Pancreas (tissue), 10 donors: ENCODE measurements around the gene TBC1D2. TPM values are rescaled to one million over a fixed set of nuclear protein-coding genes. Genes with fewer than 3 reads are reported as not detected.
A peak's percentile ranks its signal among the peaks of the same experiment; 100 is the strongest.

Experiments
- ATAC-seq, 4 donors: fragments of 200-7000 bp; cut with Tn5 transposase; one replicate each; pipeline versions ENCODE4 v1.8.0 to v1.9.1; 2020; ENCODE audit warnings: mild to moderate bottlenecking in 4 of 4, moderate library complexity in 4 of 4
- DNase-seq, 6 donors: peaks; one replicate each; pipeline ENCODE4 v3.0.0-alpha.2; 2020
- FAIRE-seq: peaks from 2 replicates; lab custom pipeline; 2012; peaks lifted over from hg19 to GRCh38; lab: Jason Lieb, UNC
- H3K27ac ChIP-seq, 4 donors: fragments of 200-600 bp; sonication (generic); 1 replicate in 3 of 4; 2 replicates in 1 of 4; pipeline versions ENCODE4 v1.5.0 to v1.8.0; 2020
- H3K27me3 ChIP-seq, 4 donors: fragments of 200-600 bp; one replicate each; pipeline ENCODE4 v1.8.0; 2021
- H3K36me3 ChIP-seq, 3 donors: fragments of 200-600 bp; sonication (generic) in 1 of 3; one replicate each; pipeline versions ENCODE4 v1.5.0 to v1.8.0; 2020 to 2021
- H3K4me1 ChIP-seq, 3 donors: fragments of 200-600 bp; one replicate each; pipeline ENCODE4 v1.8.0; 2021
- H3K4me3 ChIP-seq, 4 donors: fragments of 200-600 bp; sonication (generic) in 2 of 4; one replicate each; pipeline versions ENCODE4 v1.5.0 to v1.8.0; 2020 to 2021
- H3K9me3 ChIP-seq, 4 donors: fragments of 200-600 bp; one replicate each; pipeline ENCODE4 v1.8.0; 2021
- WGBS, 2 donors: extraction: QIAGEN DNeasy Blood & Tissue Kit; methylation state at CpG; one replicate each; pipeline ENCODE4 v1.1.7; 2013; 5-methylcytosine and 5-hydroxymethylcytosine counted together
- intact Hi-C, 3 donors: fragments of 100-400 bp; cut with DNase I; formaldehyde crosslinking; loops; one replicate each; pipeline versions ENCODE4 v1.11.1 to v1.14.2; 2022
- polyA plus RNA-seq, 2 donors: library from polyadenylated mRNA; stranded (reverse); fragments of 200-250 nt; gene quantifications; one replicate each; pipeline ENCODE4 v1.2.3, GENCODE V29; 2013
- total RNA-seq, 6 donors: library from RNA; stranded (reverse); fragmentation: NEBNext Ultra II Directional in 4 of 6; extraction: Animal tissue kit (Norgen Biotek cat#: 25700) in 4 of 6; gene quantifications; one replicate each; pipeline versions ENCODE4 v1.2.1 to v1.2.4, GENCODE V29; 2021 to 2023
- TF ChIP-seq, protein P1 (sequence below), 4 donors: fragments of 200-600 bp; sonication (generic) in 3 of 4; IDR thresholded peaks; one replicate each; pipeline versions ENCODE4 v1.5.0 to v1.8.0; 2021; ENCODE audit warnings: antibody characterized with exemption in 4 of 4
- donor health status: healthy with polysubstance abuse.
- donor health status: DM: no; HTN: no; CAD: no; lungs with moderate emphysema.
- donor health status: DM: no; HTN: no; CAD: no.
- donor health status: control.
- donor health status: control.
- donor health status: Bipolar disorder and iron deficiency.
- donor health status: DM: yes; HTN: yes; CAD: no.
- donor health status: DM: no; HTN: no; CAD: no.
- donor health status: DM: no; HTN: no; CAD: no.
- donor health status: DM: yes; HTN: yes; CAD: no.

TBC1D2 gene
- total and polyA plus RNA-seq, 8 donors: 1.9 to 5.2 (median 2.4) TPM

DNA sequence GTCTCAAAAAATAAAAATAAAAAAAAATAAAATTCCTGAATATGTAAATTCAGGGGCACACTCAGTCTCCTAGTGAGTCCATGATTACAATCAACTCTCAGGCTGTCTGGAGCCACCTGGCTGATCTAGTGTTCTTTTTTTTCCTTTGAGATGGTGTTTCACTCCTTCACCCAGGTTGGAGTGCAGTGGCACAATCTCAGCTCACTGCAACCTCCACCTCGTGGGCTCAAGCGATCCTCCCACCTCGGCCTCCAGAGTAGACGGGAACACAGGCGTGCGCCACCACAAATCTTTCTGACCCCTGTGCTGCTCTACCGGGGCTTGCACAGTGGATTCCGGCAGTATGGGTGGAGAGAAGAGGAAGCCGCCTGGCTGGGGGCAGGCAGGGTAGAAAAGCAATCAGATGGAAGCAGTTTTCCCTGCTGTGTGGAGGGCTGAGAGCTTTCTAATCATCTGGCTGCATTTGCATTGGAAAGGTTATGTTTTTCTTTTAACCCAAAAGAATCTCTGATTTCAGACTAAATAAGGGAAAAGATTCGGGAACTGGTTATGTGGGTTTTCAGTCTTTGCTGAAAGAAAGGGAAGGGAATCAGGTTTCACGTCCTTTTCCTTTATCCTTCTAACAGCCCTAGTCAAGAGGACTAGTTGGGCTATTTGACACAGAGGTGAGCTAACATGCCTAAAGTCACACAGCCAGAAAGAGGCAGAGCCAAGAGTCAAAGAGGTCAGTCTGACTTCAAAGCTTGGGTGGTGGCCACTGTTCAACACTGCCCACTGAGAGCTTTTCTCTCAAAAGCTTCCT is 36.7 kb downstream of the TBC1D2 start:
- ATAC-seq (no peak), DNase-seq (no peak)
- H3K27ac ChIP-seq: no peak overlapping the region

DNA sequence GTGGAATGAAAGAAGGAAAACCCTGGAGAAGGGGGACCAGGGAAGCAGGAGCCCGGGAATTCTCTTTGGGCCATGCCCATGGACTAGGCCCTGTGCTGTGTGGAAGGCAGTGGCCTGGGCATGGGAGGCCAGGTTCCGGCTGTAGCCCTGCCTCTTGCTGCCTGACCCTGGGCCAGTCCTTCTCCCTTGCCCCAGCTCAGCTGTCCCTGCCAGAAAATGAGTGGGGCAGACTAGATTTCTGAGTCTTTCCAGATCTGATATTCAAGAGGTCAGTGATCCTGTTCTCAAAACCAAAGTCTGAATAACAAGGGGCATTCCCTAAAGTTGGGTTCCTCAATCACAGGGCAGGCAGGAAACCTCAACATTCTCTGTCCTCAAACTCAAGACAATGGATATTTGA is 38.2 kb downstream of the TBC1D2 start:
- no peaks in the 10 kb centered on the region for H3K4me1 ChIP-seq
- TF ChIP-seq, protein P1, sequence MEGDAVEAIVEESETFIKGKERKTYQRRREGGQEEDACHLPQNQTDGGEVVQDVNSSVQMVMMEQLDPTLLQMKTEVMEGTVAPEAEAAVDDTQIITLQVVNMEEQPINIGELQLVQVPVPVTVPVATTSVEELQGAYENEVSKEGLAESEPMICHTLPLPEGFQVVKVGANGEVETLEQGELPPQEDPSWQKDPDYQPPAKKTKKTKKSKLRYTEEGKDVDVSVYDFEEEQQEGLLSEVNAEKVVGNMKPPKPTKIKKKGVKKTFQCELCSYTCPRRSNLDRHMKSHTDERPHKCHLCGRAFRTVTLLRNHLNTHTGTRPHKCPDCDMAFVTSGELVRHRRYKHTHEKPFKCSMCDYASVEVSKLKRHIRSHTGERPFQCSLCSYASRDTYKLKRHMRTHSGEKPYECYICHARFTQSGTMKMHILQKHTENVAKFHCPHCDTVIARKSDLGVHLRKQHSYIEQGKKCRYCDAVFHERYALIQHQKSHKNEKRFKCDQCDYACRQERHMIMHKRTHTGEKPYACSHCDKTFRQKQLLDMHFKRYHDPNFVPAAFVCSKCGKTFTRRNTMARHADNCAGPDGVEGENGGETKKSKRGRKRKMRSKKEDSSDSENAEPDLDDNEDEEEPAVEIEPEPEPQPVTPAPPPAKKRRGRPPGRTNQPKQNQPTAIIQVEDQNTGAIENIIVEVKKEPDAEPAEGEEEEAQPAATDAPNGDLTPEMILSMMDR (IDR thresholded peaks at IDR 0.05): no peak
- intact Hi-C loops: no loop called here
- no peaks in the 10 kb centered on the region for H3K9me3 ChIP-seq
- H3K4me3 ChIP-seq: no peak overlapping the region
- no peak for FAIRE-seq
- 92 to 100% methylated on average over 2 of the region's 2 CpGs for WGBS, 2 donors
- no peak for DNase-seq
- H3K36me3 ChIP-seq: no peaks in the 10 kb centered on the region
- H3K27me3 ChIP-seq: no peaks in the 10 kb centered on the region
- no peak overlapping the region for H3K27ac ChIP-seq
- no peak for ATAC-seq

More for the DNA sequence above, 36.7 kb downstream of the TBC1D2 start:
- no peaks in the 10 kb centered on the region for H3K4me1 ChIP-seq
- no peak overlapping the region for H3K4me3 ChIP-seq
- TF ChIP-seq, protein P1 (IDR thresholded peaks at IDR 0.05): no peak
- WGBS, 2 donors: 90 to 91% methylated on average over 11 of the region's 11 CpGs
- no peak for FAIRE-seq
- intact Hi-C loops: no loop called here
- no peaks in the 10 kb centered on the region for H3K36me3 ChIP-seq
- no peaks in the 10 kb centered on the region for H3K9me3 ChIP-seq
- no peaks in the 10 kb centered on the region for H3K27me3 ChIP-seq

DNA sequence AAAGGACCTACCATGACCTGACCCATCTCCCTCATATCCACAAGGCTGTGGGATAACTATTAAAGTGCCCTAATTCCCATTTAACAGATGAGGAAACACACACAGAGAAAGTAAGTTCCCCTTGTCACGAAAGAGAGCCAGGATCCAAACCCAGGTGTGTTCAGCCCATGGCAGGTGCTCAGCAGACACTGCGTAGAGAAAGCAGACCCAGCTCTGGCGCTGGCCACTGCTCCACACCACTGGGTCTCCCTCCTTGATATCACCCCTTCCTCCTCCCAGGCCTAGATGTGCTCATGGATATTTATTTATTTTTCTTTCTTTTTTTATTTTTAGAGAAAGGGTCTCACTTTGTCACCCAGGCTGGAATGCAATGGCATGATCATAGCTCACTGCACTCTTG is 39.1 kb downstream of the TBC1D2 start:
- Histone ChIP-seq H3K27ac (no peak overlapping the region), H3K4me1 (no peaks in the 10 kb centered on the region)
- no peak for FAIRE-seq

DNA sequence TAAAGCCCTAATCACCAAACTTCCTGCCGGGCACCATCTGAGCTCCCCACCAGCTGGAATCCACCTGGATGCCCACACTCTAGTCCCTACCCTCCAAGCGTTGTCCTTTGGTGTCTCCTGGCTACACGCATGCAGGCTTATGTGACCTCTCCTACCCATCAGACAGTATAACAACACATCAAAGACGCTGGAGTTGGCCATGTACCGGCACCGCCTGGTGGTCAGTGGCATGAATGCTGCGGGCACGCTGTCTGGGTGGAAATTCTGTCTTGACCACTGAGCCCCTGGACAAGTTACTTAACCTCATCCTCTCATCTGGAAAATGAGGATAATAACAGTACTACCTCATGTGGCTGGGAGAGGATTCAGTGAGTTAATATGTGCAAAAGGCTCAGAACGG is 39.6 kb downstream of the TBC1D2 start:
- WGBS, 2 donors: 78 to 84% methylated on average over 9 of the region's 9 CpGs
- Histone ChIP-seq H3K36me3 (no peaks in the 10 kb centered on the region), H3K27me3 (no peaks in the 10 kb centered on the region), H3K27ac (no peak overlapping the region), H3K4me1 (no peaks in the 10 kb centered on the region), H3K4me3 (no peak overlapping the region), H3K9me3 (no peaks in the 10 kb centered on the region)
- intact Hi-C loops: no loop called here
- TF ChIP-seq, protein P1 (IDR thresholded peaks at IDR 0.05): no peak
- DNase-seq: no peak
- FAIRE-seq: no peak
- ATAC-seq: peak in 2 of 4 donors; percentile 51 to 64

More for the DNA sequence above, 39.1 kb downstream of the TBC1D2 start:
- no peaks in the 10 kb centered on the region for H3K9me3 ChIP-seq
- H3K4me3 ChIP-seq: no peak overlapping the region
- no peaks in the 10 kb centered on the region for H3K27me3 ChIP-seq
- WGBS, 2 donors: 88 to 98% methylated on average over 3 of the region's 3 CpGs
- no peak for ATAC-seq
- no peaks in the 10 kb centered on the region for H3K36me3 ChIP-seq
- no peak for DNase-seq
- TF ChIP-seq, protein P1 (IDR thresholded peaks at IDR 0.05): no peak
- intact Hi-C loops: no loop called here

DNA sequence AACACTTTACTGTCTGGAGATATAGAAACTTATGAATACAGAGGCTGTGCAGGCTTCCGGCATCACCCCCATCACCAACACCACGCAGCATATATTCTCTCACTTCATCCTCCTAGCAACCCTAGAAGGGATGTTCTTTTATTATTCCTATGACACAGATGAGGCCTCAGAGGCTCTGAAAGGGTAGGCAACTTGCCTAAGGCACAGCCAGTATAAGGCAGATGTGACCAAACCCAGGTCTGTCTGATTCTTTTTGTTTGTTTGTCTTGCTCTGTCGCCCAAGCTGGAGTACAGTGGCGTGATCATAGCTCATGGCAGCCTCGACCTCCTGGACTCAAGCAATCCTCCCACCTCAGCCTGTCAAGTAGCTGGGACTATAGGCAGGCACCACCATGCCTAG is 40.2 kb downstream of the TBC1D2 start:
- H3K4me1 ChIP-seq: no peaks in the 10 kb centered on the region
- intact Hi-C loops: no loop called here
- TF ChIP-seq, protein P1 (IDR thresholded peaks at IDR 0.05): no peak
- FAIRE-seq: no peak
- DNase-seq: no peak
- no peaks in the 10 kb centered on the region for H3K9me3 ChIP-seq
- WGBS, 2 donors: 81% methylated on average over 5 of the region's 5 CpGs
- no peaks in the 10 kb centered on the region for H3K36me3 ChIP-seq
- no peaks in the 10 kb centered on the region for H3K27me3 ChIP-seq
- no peak for ATAC-seq
- no peak overlapping the region for H3K4me3 ChIP-seq
- no peak overlapping the region for H3K27ac ChIP-seq
